ENCODE results near the gene ICAM4.
"Not testable (repeated sequence)": the region's sequence is repeated elsewhere in the genome, so short reads cannot be mapped to it uniquely, and the experiment has no call there.

ICAM4 gene

DNA sequence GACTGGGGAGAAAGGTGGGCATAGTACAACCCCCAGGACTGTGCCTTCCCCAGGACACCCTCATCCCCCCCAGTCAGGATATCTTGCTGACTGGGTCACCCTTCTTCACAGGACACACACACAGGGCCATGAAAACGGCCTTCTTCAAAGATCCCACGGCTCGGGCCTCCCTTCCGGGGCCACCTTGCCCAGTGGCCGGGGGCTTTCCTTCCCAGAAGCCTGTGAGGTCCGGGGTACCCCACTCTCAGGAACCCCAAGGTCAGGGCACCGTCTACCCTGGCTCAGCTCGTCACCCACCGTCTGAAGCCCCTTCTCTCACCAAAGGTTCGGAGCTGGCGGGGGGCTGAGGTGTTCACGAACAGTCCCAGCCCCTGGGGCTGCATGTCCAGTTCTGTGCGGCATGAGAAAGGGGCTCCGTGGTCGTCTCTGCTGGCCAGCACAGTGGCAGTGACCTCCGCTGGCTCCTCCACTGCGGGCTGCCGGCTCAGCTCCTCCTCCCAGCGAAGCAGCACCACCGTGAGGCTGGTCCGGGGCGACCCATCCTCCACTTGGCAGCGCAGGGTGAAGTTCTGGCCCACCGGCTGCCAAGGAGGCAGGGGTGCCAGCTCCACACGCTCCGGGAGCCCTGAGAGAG, 48.7 kb downstream of the ICAM4 start:
- Histone ChIP-seq H3K27me3 (ENCODE audit: control insufficient read depth, insufficient read depth, low read length) (no peaks in the 10 kb centered on the region), H3K9ac (ENCODE audit: low read length) (no peak overlapping the region), H3K27ac (ENCODE audit: low read depth, low read length) (no peak overlapping the region), H3K4me1 (ENCODE audit: control insufficient read depth, insufficient read depth, low read length) (peaks cover 28% of the 10 kb centered on the region), H3K36me3 (ENCODE audit: control insufficient read depth, insufficient read depth, low read length) (peaks cover 5% of the 10 kb centered on the region), H3K4me3 (ENCODE audit: low read depth, low read length) (peak overlapping the region; percentile 84), H3K9me3 (ENCODE audit: control insufficient read depth, insufficient read depth, low read depth, low read length) (no peaks in the 10 kb centered on the region)

DNA sequence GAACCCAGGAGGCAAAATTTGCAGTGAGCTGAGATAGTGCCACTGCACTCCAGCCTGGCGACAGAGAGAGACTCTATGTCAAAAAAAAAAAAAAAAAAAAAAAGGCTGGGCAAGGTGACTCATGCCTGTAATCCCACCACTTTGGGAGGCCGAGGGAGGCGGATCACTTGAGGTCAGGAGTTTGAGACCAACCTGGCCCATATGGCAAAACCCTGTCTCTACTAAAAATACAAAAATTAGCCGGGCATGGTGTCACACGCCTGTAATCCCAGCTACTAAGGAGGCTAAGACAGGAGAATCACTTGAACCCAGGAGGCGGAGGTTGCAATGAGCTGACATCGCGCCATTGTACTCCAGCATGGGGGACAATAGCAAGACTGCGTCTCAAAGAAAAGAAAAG, 50.0 kb downstream of the ICAM4 start:
- not testable (repeated sequence) for H3K27ac ChIP-seq (ENCODE audit: low read depth, low read length); H3K4me3 ChIP-seq (ENCODE audit: low read depth, low read length); H3K36me3 ChIP-seq (ENCODE audit: control insufficient read depth, insufficient read depth, low read length); H3K9me3 ChIP-seq (ENCODE audit: control insufficient read depth, insufficient read depth, low read depth, low read length); H3K27me3 ChIP-seq (ENCODE audit: control insufficient read depth, insufficient read depth, low read length); H3K9ac ChIP-seq (ENCODE audit: low read length)
- H3K4me1 ChIP-seq (ENCODE audit: control insufficient read depth, insufficient read depth, low read length) = peaks cover 32% of the 10 kb centered on the region

Measured in HUES6 (cell line).